GM23338 (cell line): Measurements from ENCODE around the gene EYA2. TPM values are rescaled to one million over a fixed set of nuclear protein-coding genes. Genes with fewer than 3 reads are reported as not detected.

Experiments used
- ATAC-seq: fragments of 200-7000 bp; cut with Tn5 transposase; 3 replicates; pipeline ENCODE4 v1.9.1; 2020
- DNase-seq: peaks from one replicate; pipeline ENCODE4 v3.0.0-alpha.2; 2015; ENCODE audit warnings: low spot score
- H2AFZ ChIP-seq: fragments of 200-600 bp; sonication (generic); 2 replicates; pipeline ENCODE4 v1.8.0; 2016; ENCODE audit warnings: antibody characterized with exemption, mild to moderate bottlenecking, moderate library complexity
- H3F3A ChIP-seq: fragments of 200-600 bp; sonication (generic); replicated peaks from 2 replicates; pipeline ENCODE4 v1.8.0; 2017; ENCODE audit warnings: antibody characterized with exemption, mixed run types, low read depth
- H3K27ac ChIP-seq: fragments of 200-600 bp; sonication (generic); 2 replicates; pipeline ENCODE4 v1.6.1; 2016; ENCODE audit warnings: low read depth
- H3K27me3 ChIP-seq: fragments of 200-600 bp; sonication (generic); 2 replicates; pipeline ENCODE4 v1.8.0; 2016; ENCODE audit warnings: mild to moderate bottlenecking, mixed run types, moderate library complexity; ENCODE audit not compliant: insufficient read depth
- H3K36me3 ChIP-seq: fragments of 200-600 bp; sonication (generic); 2 replicates; pipeline ENCODE4 v1.8.0; 2016; ENCODE audit warnings: mild to moderate bottlenecking; ENCODE audit not compliant: insufficient read depth
- H3K4me1 ChIP-seq: fragments of 200-600 bp; sonication (generic); 2 replicates; pipeline ENCODE4 v1.8.0; 2016; ENCODE audit warnings: mild to moderate bottlenecking, moderate library complexity; ENCODE audit not compliant: insufficient read depth
- H3K4me2 ChIP-seq: fragments of 200-600 bp; sonication (generic); 2 replicates; pipeline ENCODE4 v1.7.1; 2017; ENCODE audit warnings: mixed run types
- H3K4me3 ChIP-seq: fragments of 200-600 bp; sonication (generic); 2 replicates; pipeline ENCODE4 v1.6.1; 2016; ENCODE audit warnings: mixed run types
- H3K79me2 ChIP-seq: fragments of 200-600 bp; sonication (generic); replicated peaks from 2 replicates; pipeline ENCODE4 v1.8.0; 2017; ENCODE audit warnings: mild to moderate bottlenecking; ENCODE audit not compliant: insufficient read depth
- H3K9me2 ChIP-seq: fragments of 200-600 bp; sonication (generic); 2 replicates; pipeline ENCODE4 v1.8.0; 2017; ENCODE audit not compliant: insufficient read depth
- H4K20me1 ChIP-seq: fragments of 200-600 bp; sonication (generic); replicated peaks from 2 replicates; pipeline ENCODE4 v1.8.0; 2017; ENCODE audit warnings: mild to moderate bottlenecking; ENCODE audit not compliant: insufficient read depth
- H3K27ac Mint-ChIP-seq: 2 replicates; pipeline ENCODE4 v1.8.0; 2020; ENCODE audit warnings: inconsistent platforms, mild to moderate bottlenecking, moderate library complexity, mixed read lengths
- H3K27me3 Mint-ChIP-seq: 3 replicates; pipeline ENCODE4 v1.8.0; 2022; ENCODE audit warnings: low read depth, mild to moderate bottlenecking, moderate library complexity, mixed read lengths, inconsistent platforms; ENCODE audit not compliant: insufficient read depth, poor library complexity
- H3K36me3 Mint-ChIP-seq: 3 replicates; pipeline ENCODE4 v1.8.0; 2021; ENCODE audit warnings: low read depth, mild to moderate bottlenecking, inconsistent platforms, moderate library complexity, mixed read lengths
- H3K4me1 Mint-ChIP-seq: 3 replicates; pipeline ENCODE4 v1.8.0; 2020; ENCODE audit warnings: mild to moderate bottlenecking, inconsistent platforms, mixed read lengths
- H3K4me3 Mint-ChIP-seq: 3 replicates; pipeline ENCODE4 v1.8.0; 2021; ENCODE audit warnings: moderate library complexity, mild to moderate bottlenecking, inconsistent platforms, mixed read lengths
- H3K9me3 Mint-ChIP-seq: 3 replicates; pipeline ENCODE4 v1.8.0; 2020; ENCODE audit warnings: moderate library complexity, mild to moderate bottlenecking, inconsistent platforms, mixed read lengths
- CREB1 ChIP-seq: fragments of 250-450 bp; sonication (Bioruptor Pico); IDR thresholded peaks from 2 replicates; pipeline ENCODE4 v1.5.0; 2020; ENCODE audit warnings: low read depth, mild to moderate bottlenecking, moderate library complexity
- ETS1 ChIP-seq: IDR thresholded peaks from 2 replicates; pipeline ENCODE4 v1.6.1; 2016; ENCODE audit warnings: antibody characterized with exemption
- EZH2 ChIP-seq: fragments of 200-600 bp; sonication (generic); IDR thresholded peaks from one replicate; pipeline ENCODE4 v1.8.0; 2017; ENCODE audit warnings: antibody characterized with exemption, mild to moderate bottlenecking, low read depth; ENCODE audit not compliant: unreplicated experiment
- EZH2phosphoT487 ChIP-seq: fragments of 200-600 bp; sonication (generic); IDR thresholded peaks from one replicate; pipeline ENCODE4 v1.8.1; 2018; ENCODE audit warnings: antibody characterized with exemption; ENCODE audit not compliant: unreplicated experiment
- JUNB ChIP-seq: IDR thresholded peaks from one replicate; pipeline ENCODE4 v1.6.1; 2016; ENCODE audit warnings: antibody characterized with exemption; ENCODE audit not compliant: unreplicated experiment
- POLR2AphosphoS5 ChIP-seq: IDR thresholded peaks from 2 replicates; pipeline ENCODE4 v1.6.1; 2016; ENCODE audit warnings: antibody characterized with exemption, low read depth
- STAT1 ChIP-seq: IDR thresholded peaks from one replicate; pipeline ENCODE4 v1.6.1; 2016; ENCODE audit warnings: antibody characterized with exemption; ENCODE audit not compliant: unreplicated experiment
- ZNF331 ChIP-seq: fragments of 250-450 bp; sonication (Bioruptor Pico); IDR thresholded peaks from 2 replicates; pipeline ENCODE4 v1.5.0; 2020; ENCODE audit warnings: low read depth, mild to moderate bottlenecking, moderate library complexity
- ZNF462 ChIP-seq: fragments of 250-450 bp; sonication (Bioruptor Pico); IDR thresholded peaks from 2 replicates; pipeline ENCODE4 v1.5.0; 2020; ENCODE audit warnings: mild to moderate bottlenecking, moderate library complexity
- polyA plus RNA-seq: library from polyadenylated mRNA; unstranded; fragments of >200 nt; fragmentation: Nextera tagmentation; extraction: Ambion mirVana; gene quantifications from 2 replicates; pipeline ENCODE4 v1.2.1, GENCODE V29; 2016
- total RNA-seq: library from RNA; depleted of rRNA; stranded (reverse); fragments of >200 nt; shearing (Covaris generic); gene quantifications from 2 replicates; pipeline ENCODE4 v1.2.3, GENCODE V29; 2014
- TF ChIP-seq, protein P1 (sequence below), 2 experiments: fragments of 200-600 bp in 1 of 2; sonication (generic) in 1 of 2; conservative IDR thresholded peaks; 2 replicates each; pipeline versions ENCODE4 v1.5.1 to v1.6.1; 2016 to 2017; ENCODE audit warnings: antibody characterized with exemption in 2 of 2, low read depth in 2 of 2, mild to moderate bottlenecking in 2 of 2, moderate library complexity in 1 of 2
- TF ChIP-seq, protein P2 (sequence below): IDR thresholded peaks from one replicate; pipeline ENCODE4 v1.6.1; 2018; ENCODE audit warnings: antibody characterized with exemption; ENCODE audit not compliant: unreplicated experiment

The EYA2 gene
- total and polyA plus RNA-seq, 2 experiments from 2014 or later, result 0.50 to 0.56 TPM

GRCh38 chr20:47228654-47229053, 334.0 kb downstream of the EYA2 start:
- Histone ChIP-seq H3K27me3 (no peaks in the 10 kb centered on the region), H4K20me1 (peaks cover 19% of the 10 kb centered on the region), H3K27ac (peak overlapping the region; percentile 68; the same call in 1 of the 2 replicates), H3K79me2 (peaks cover 40% of the 10 kb centered on the region), H3K36me3 (peaks cover 60% of the 10 kb centered on the region), H3K4me3 (no peak overlapping the region), H2AFZ (no peak overlapping the region), H3K4me1 (peaks cover 9% of the 10 kb centered on the region; the same call in 1 of the 2 replicates), H3K4me2 (no peak overlapping the region), H3F3A (peaks cover 21% of the 10 kb centered on the region), H3K9me2 (no peaks in the 10 kb centered on the region)
- H3K27me3 Mint-ChIP-seq, result peaks cover 13% of the 10 kb centered on the region
- peaks cover 19% of the 10 kb centered on the region for H3K4me1 Mint-ChIP-seq
- ATAC-seq, result no peak
- TF ChIP-seq EZH2phosphoT487 (no peak), ETS1 (no peak), JUNB (no peak), CREB1 (CRISPR knock-in tag) (no peak), ZNF331 (CRISPR knock-in tag) (no peak), POLR2AphosphoS5 (no peak), ZNF462 (CRISPR knock-in tag) (no peak), EZH2 (no peak), STAT1 (no peak)
- TF ChIP-seq, protein P1, sequence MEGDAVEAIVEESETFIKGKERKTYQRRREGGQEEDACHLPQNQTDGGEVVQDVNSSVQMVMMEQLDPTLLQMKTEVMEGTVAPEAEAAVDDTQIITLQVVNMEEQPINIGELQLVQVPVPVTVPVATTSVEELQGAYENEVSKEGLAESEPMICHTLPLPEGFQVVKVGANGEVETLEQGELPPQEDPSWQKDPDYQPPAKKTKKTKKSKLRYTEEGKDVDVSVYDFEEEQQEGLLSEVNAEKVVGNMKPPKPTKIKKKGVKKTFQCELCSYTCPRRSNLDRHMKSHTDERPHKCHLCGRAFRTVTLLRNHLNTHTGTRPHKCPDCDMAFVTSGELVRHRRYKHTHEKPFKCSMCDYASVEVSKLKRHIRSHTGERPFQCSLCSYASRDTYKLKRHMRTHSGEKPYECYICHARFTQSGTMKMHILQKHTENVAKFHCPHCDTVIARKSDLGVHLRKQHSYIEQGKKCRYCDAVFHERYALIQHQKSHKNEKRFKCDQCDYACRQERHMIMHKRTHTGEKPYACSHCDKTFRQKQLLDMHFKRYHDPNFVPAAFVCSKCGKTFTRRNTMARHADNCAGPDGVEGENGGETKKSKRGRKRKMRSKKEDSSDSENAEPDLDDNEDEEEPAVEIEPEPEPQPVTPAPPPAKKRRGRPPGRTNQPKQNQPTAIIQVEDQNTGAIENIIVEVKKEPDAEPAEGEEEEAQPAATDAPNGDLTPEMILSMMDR (conservative IDR thresholded peaks at IDR 0.05; ENCODE audit: low read depth in 2 of 2), result no peak
- TF ChIP-seq, protein P2, sequence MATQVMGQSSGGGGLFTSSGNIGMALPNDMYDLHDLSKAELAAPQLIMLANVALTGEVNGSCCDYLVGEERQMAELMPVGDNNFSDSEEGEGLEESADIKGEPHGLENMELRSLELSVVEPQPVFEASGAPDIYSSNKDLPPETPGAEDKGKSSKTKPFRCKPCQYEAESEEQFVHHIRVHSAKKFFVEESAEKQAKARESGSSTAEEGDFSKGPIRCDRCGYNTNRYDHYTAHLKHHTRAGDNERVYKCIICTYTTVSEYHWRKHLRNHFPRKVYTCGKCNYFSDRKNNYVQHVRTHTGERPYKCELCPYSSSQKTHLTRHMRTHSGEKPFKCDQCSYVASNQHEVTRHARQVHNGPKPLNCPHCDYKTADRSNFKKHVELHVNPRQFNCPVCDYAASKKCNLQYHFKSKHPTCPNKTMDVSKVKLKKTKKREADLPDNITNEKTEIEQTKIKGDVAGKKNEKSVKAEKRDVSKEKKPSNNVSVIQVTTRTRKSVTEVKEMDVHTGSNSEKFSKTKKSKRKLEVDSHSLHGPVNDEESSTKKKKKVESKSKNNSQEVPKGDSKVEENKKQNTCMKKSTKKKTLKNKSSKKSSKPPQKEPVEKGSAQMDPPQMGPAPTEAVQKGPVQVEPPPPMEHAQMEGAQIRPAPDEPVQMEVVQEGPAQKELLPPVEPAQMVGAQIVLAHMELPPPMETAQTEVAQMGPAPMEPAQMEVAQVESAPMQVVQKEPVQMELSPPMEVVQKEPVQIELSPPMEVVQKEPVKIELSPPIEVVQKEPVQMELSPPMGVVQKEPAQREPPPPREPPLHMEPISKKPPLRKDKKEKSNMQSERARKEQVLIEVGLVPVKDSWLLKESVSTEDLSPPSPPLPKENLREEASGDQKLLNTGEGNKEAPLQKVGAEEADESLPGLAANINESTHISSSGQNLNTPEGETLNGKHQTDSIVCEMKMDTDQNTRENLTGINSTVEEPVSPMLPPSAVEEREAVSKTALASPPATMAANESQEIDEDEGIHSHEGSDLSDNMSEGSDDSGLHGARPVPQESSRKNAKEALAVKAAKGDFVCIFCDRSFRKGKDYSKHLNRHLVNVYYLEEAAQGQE, result no peak
- peaks cover 92% of the 10 kb centered on the region for H3K36me3 Mint-ChIP-seq
- H3K4me3 Mint-ChIP-seq, result no peak overlapping the region
- DNase-seq, result no peak
- H3K9me3 Mint-ChIP-seq, result no peaks in the 10 kb centered on the region
- peak overlapping the region; percentile 71; the same call in 1 of the 2 replicates for H3K27ac Mint-ChIP-seq
